ENCODE data around the gene EPRS1.

Gene EPRS1

GRCh38 chr1:220011620-220012019, 34.7 kb downstream of the EPRS1 start:
- no peak for TF ChIP-seq FOXP2 (optimal IDR thresholded peaks at IDR 0.05; ENCODE audit: borderline replicate concordance, extremely low read depth, extremely low read length, insufficient read depth)
- TF ChIP-seq TAF1 (IDR thresholded peaks at IDR 0.05; ENCODE audit: borderline replicate concordance, insufficient read depth, low read length) = no peak
- no peak for TF ChIP-seq POLR2AphosphoS5 (IDR thresholded peaks at IDR 0.05; ENCODE audit: low read depth, low read length)
- TF ChIP-seq, protein P1, sequence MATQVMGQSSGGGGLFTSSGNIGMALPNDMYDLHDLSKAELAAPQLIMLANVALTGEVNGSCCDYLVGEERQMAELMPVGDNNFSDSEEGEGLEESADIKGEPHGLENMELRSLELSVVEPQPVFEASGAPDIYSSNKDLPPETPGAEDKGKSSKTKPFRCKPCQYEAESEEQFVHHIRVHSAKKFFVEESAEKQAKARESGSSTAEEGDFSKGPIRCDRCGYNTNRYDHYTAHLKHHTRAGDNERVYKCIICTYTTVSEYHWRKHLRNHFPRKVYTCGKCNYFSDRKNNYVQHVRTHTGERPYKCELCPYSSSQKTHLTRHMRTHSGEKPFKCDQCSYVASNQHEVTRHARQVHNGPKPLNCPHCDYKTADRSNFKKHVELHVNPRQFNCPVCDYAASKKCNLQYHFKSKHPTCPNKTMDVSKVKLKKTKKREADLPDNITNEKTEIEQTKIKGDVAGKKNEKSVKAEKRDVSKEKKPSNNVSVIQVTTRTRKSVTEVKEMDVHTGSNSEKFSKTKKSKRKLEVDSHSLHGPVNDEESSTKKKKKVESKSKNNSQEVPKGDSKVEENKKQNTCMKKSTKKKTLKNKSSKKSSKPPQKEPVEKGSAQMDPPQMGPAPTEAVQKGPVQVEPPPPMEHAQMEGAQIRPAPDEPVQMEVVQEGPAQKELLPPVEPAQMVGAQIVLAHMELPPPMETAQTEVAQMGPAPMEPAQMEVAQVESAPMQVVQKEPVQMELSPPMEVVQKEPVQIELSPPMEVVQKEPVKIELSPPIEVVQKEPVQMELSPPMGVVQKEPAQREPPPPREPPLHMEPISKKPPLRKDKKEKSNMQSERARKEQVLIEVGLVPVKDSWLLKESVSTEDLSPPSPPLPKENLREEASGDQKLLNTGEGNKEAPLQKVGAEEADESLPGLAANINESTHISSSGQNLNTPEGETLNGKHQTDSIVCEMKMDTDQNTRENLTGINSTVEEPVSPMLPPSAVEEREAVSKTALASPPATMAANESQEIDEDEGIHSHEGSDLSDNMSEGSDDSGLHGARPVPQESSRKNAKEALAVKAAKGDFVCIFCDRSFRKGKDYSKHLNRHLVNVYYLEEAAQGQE (IDR thresholded peaks at IDR 0.05; ENCODE audit: insufficient read depth in 1 of 2, low read depth in 2 of 2, low read length in 2 of 2) = no peak
- no peak for TF ChIP-seq SIN3A (IDR thresholded peaks at IDR 0.05; ENCODE audit: borderline replicate concordance, insufficient read depth, low read length)

- TF ChIP-seq FOXP2 (optimal IDR thresholded peaks at IDR 0.05; ENCODE audit: borderline replicate concordance, extremely low read depth, extremely low read length, insufficient read depth) = no peak
- TF ChIP-seq, protein P1 (IDR thresholded peaks at IDR 0.05; ENCODE audit: insufficient read depth in 1 of 2, low read depth in 2 of 2, low read length in 2 of 2) = no peak
Observed at GRCh38 chr1:220007438-220007837, 38.9 kb downstream of the EPRS1 start.

- TF ChIP-seq FOXP2 (optimal IDR thresholded peaks at IDR 0.05; ENCODE audit: borderline replicate concordance, extremely low read depth, extremely low read length, insufficient read depth) (no peak), SIN3A (IDR thresholded peaks at IDR 0.05; ENCODE audit: borderline replicate concordance, insufficient read depth, low read length) (no peak), POLR2AphosphoS5 (IDR thresholded peaks at IDR 0.05; ENCODE audit: low read depth, low read length) (no peak), TAF1 (IDR thresholded peaks at IDR 0.05; ENCODE audit: borderline replicate concordance, insufficient read depth, low read length) (no peak)
- TF ChIP-seq, protein P1 (IDR thresholded peaks at IDR 0.05; ENCODE audit: insufficient read depth in 1 of 2, low read depth in 2 of 2, low read length in 2 of 2) = no peak
Observed at GRCh38 chr1:220005489-220005888, 40.8 kb downstream of the EPRS1 start.

DNA sequence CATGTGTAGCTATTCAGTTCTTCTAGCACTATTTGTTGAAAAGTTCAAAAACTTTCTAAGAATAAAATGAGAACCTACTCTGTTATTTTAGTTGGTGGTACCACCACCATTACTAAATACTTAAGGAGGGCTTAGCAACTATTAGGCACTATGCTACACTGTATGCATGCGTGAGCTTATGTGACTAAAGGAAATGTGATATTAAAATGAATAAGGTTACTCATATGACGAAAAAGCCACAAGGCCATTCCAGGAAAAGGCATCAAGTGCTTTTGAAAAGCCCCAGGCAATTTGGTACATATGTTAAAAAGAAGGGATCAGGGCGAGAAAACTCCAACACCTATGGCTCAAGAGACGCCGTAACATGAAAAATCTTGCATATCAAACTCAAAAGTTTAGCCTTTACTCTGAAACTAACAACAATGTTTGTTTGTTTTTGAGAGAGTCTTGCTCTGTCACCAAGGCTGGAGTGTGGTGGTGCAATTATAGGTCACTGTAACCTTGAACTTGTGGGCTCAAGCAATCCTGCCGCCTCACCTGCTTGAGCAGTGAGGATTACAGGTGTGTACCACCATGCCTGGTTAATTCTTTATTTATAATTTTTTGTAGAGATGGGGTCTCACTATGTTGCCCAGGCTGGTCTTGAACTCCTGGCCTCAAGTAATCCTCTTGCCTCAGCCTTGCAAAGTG, 42.5 kb downstream of the EPRS1 start:
- TF ChIP-seq TAF1 (IDR thresholded peaks at IDR 0.05; ENCODE audit: borderline replicate concordance, insufficient read depth, low read length) = no peak
- no peak for TF ChIP-seq FOXP2 (optimal IDR thresholded peaks at IDR 0.05; ENCODE audit: borderline replicate concordance, extremely low read depth, extremely low read length, insufficient read depth)
- TF ChIP-seq, protein P1 (IDR thresholded peaks at IDR 0.05; ENCODE audit: insufficient read depth in 1 of 2, low read depth in 2 of 2, low read length in 2 of 2) = no peak
- TF ChIP-seq SIN3A (IDR thresholded peaks at IDR 0.05; ENCODE audit: borderline replicate concordance, insufficient read depth, low read length) = no peak
- TF ChIP-seq POLR2AphosphoS5 (IDR thresholded peaks at IDR 0.05; ENCODE audit: low read depth, low read length) = no peak

- TF ChIP-seq TAF1 (IDR thresholded peaks at IDR 0.05; ENCODE audit: borderline replicate concordance, insufficient read depth, low read length) (no peak), FOXP2 (optimal IDR thresholded peaks at IDR 0.05; ENCODE audit: borderline replicate concordance, extremely low read depth, extremely low read length, insufficient read depth) (no peak), POLR2AphosphoS5 (IDR thresholded peaks at IDR 0.05; ENCODE audit: low read depth, low read length) (no peak), SIN3A (IDR thresholded peaks at IDR 0.05; ENCODE audit: borderline replicate concordance, insufficient read depth, low read length) (no peak)
- TF ChIP-seq, protein P1 (IDR thresholded peaks at IDR 0.05; ENCODE audit: insufficient read depth in 1 of 2, low read depth in 2 of 2, low read length in 2 of 2) = no peak
Observed at GRCh38 chr1:220003015-220003414, 43.3 kb downstream of the EPRS1 start.

Data from PFSK-1 (cell line).